GM23338 (cell line): Measurements from ENCODE around the gene DDX3Y.

Experiments
- CREB1 ChIP-seq: fragments of 250-450 bp; sonication (Bioruptor Pico); IDR thresholded peaks from 2 replicates; pipeline ENCODE4 v1.5.0; 2020; ENCODE audit warnings: low read depth, mild to moderate bottlenecking, moderate library complexity
- EZH2 ChIP-seq: fragments of 200-600 bp; sonication (generic); IDR thresholded peaks from one replicate; pipeline ENCODE4 v1.8.0; 2017; ENCODE audit warnings: antibody characterized with exemption, mild to moderate bottlenecking, low read depth; ENCODE audit not compliant: unreplicated experiment
- EZH2phosphoT487 ChIP-seq: fragments of 200-600 bp; sonication (generic); IDR thresholded peaks from one replicate; pipeline ENCODE4 v1.8.1; 2018; ENCODE audit warnings: antibody characterized with exemption; ENCODE audit not compliant: unreplicated experiment
- NANOG ChIP-seq: IDR thresholded peaks from 2 replicates; pipeline ENCODE4 v1.6.1; 2016; ENCODE audit warnings: antibody characterized with exemption, borderline replicate concordance
- POLR2AphosphoS5 ChIP-seq: IDR thresholded peaks from 2 replicates; pipeline ENCODE4 v1.6.1; 2016; ENCODE audit warnings: antibody characterized with exemption, low read depth
- REST ChIP-seq: IDR thresholded peaks from one replicate; pipeline ENCODE4 v1.6.1; 2018; ENCODE audit warnings: antibody characterized with exemption; ENCODE audit not compliant: unreplicated experiment
- TF ChIP-seq, protein P1 (sequence below), 2 experiments: fragments of 200-600 bp in 1 of 2; sonication (generic) in 1 of 2; conservative IDR thresholded peaks; 2 replicates each; pipeline versions ENCODE4 v1.5.1 to v1.6.1; 2016 to 2017; ENCODE audit warnings: antibody characterized with exemption in 2 of 2, low read depth in 2 of 2, mild to moderate bottlenecking in 2 of 2, moderate library complexity in 1 of 2
- TF ChIP-seq, protein P2 (sequence below): IDR thresholded peaks from 2 replicates; pipeline ENCODE4 v1.6.1; 2016; ENCODE audit warnings: antibody characterized with exemption

GRCh38 chrY:12928043-12928442 is 23.4 kb downstream of the DDX3Y start:
- TF ChIP-seq CREB1 (CRISPR knock-in tag) (no peak), REST (no peak), EZH2 (no peak), EZH2phosphoT487 (no peak), POLR2AphosphoS5 (no peak), NANOG (no peak)
- TF ChIP-seq, protein P1, sequence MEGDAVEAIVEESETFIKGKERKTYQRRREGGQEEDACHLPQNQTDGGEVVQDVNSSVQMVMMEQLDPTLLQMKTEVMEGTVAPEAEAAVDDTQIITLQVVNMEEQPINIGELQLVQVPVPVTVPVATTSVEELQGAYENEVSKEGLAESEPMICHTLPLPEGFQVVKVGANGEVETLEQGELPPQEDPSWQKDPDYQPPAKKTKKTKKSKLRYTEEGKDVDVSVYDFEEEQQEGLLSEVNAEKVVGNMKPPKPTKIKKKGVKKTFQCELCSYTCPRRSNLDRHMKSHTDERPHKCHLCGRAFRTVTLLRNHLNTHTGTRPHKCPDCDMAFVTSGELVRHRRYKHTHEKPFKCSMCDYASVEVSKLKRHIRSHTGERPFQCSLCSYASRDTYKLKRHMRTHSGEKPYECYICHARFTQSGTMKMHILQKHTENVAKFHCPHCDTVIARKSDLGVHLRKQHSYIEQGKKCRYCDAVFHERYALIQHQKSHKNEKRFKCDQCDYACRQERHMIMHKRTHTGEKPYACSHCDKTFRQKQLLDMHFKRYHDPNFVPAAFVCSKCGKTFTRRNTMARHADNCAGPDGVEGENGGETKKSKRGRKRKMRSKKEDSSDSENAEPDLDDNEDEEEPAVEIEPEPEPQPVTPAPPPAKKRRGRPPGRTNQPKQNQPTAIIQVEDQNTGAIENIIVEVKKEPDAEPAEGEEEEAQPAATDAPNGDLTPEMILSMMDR (conservative IDR thresholded peaks at IDR 0.05; ENCODE audit: low read depth in 2 of 2) = no peak
- TF ChIP-seq, protein P2, sequence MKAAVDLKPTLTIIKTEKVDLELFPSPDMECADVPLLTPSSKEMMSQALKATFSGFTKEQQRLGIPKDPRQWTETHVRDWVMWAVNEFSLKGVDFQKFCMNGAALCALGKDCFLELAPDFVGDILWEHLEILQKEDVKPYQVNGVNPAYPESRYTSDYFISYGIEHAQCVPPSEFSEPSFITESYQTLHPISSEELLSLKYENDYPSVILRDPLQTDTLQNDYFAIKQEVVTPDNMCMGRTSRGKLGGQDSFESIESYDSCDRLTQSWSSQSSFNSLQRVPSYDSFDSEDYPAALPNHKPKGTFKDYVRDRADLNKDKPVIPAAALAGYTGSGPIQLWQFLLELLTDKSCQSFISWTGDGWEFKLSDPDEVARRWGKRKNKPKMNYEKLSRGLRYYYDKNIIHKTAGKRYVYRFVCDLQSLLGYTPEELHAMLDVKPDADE = no peak
